Activated naive CD8-positive, alpha-beta T cell treated with anti-CD3 and anti-CD28 coated beads for 36 hours (primary cell): ENCODE results near the gene ARID5B. TPM values are rescaled to one million over a fixed set of nuclear protein-coding genes. Genes with fewer than 3 reads are reported as not detected.
"Not testable (repeated sequence)": the region's sequence is repeated elsewhere in the genome, so short reads cannot be mapped to it uniquely, and the experiment has no call there.

Experiments used
- DNase-seq: peaks from one replicate; pipeline ENCODE4 v3.0.0; 2021
- H3K27ac Mint-ChIP-seq: one replicate; pipeline ENCODE4 v1.8.0; 2022; ENCODE audit warnings: mild to moderate bottlenecking, moderate library complexity, mixed read lengths
- H3K27me3 Mint-ChIP-seq: one replicate; pipeline ENCODE4 v1.8.0; 2022; ENCODE audit warnings: mild to moderate bottlenecking, mixed read lengths
- H3K36me3 Mint-ChIP-seq: one replicate; pipeline ENCODE4 v1.8.0; 2021; ENCODE audit warnings: mild to moderate bottlenecking, mixed read lengths
- H3K4me1 Mint-ChIP-seq: one replicate; pipeline ENCODE4 v1.8.0; 2021; ENCODE audit warnings: mixed read lengths
- H3K4me3 Mint-ChIP-seq: one replicate; pipeline ENCODE4 v1.8.0; 2022; ENCODE audit warnings: mild to moderate bottlenecking, moderate library complexity, mixed read lengths
- H3K9me3 Mint-ChIP-seq: one replicate; pipeline ENCODE4 v1.8.0; 2022; ENCODE audit warnings: mixed read lengths
- total RNA-seq, 2 experiments: library from RNA; stranded (reverse); gene quantifications; one replicate each; pipeline ENCODE4 v1.2.3, GENCODE V29; 2021

The ARID5B gene
- 10 to 100 TPM; 16.5 to 17.1 TPM for total RNA-seq

- H3K27me3 Mint-ChIP-seq, result no peaks in the 10 kb centered on the region
- peaks cover 46% of the 10 kb centered on the region for H3K4me1 Mint-ChIP-seq
- peaks cover 22% of the 10 kb centered on the region for H3K36me3 Mint-ChIP-seq
- H3K4me3 Mint-ChIP-seq, result peak within 1 kb of the TSS; percentile 95
- DNase-seq, result peak; percentile 38
- peak within 1 kb of the TSS; percentile 99 for H3K27ac Mint-ChIP-seq
- H3K9me3 Mint-ChIP-seq, result no peaks in the 10 kb centered on the region
Measured at GRCh38 chr10:61900829-61901792, at the start of gene ARID5B. TSS of gene ARID5B (plus strand) at chr10:61901699. CDS start at chr10:61901710, 11 bp downstream.

GRCh38 chr10:61852261-61852660 lies 49.2 kb upstream of the ARID5B start:
- no peaks in the 10 kb centered on the region for H3K9me3 Mint-ChIP-seq
- no peak overlapping the region for H3K27ac Mint-ChIP-seq
- H3K4me3 Mint-ChIP-seq, result no peak overlapping the region
- H3K27me3 Mint-ChIP-seq, result no peaks in the 10 kb centered on the region
- no peaks in the 10 kb centered on the region for H3K36me3 Mint-ChIP-seq
- peaks cover under 1% of the 10 kb centered on the region for H3K4me1 Mint-ChIP-seq
- DNase-seq, result no peak

- DNase-seq, result no peak
- Mint-ChIP-seq H3K36me3 (no peaks in the 10 kb centered on the region), H3K9me3 (no peaks in the 10 kb centered on the region), H3K27me3 (no peaks in the 10 kb centered on the region), H3K4me3 (no peak overlapping the region), H3K4me1 (no peaks in the 10 kb centered on the region), H3K27ac (no peak overlapping the region)
Measured at GRCh38 chr10:61855771-61856170, 45.7 kb upstream of the ARID5B start.

- no peak overlapping the region for H3K4me3 Mint-ChIP-seq
- no peak for DNase-seq
- H3K9me3 Mint-ChIP-seq, result no peaks in the 10 kb centered on the region
- no peaks in the 10 kb centered on the region for H3K4me1 Mint-ChIP-seq
- no peaks in the 10 kb centered on the region for H3K36me3 Mint-ChIP-seq
- no peaks in the 10 kb centered on the region for H3K27me3 Mint-ChIP-seq
- H3K27ac Mint-ChIP-seq, result no peak overlapping the region
Measured at GRCh38 chr10:61857746-61858145, 43.8 kb upstream of the ARID5B start.

- no peak overlapping the region for H3K27ac Mint-ChIP-seq
- no peak for DNase-seq
- no peaks in the 10 kb centered on the region for H3K27me3 Mint-ChIP-seq
- no peaks in the 10 kb centered on the region for H3K4me1 Mint-ChIP-seq
- no peak overlapping the region for H3K4me3 Mint-ChIP-seq
- H3K9me3 Mint-ChIP-seq, result no peaks in the 10 kb centered on the region
- H3K36me3 Mint-ChIP-seq, result no peaks in the 10 kb centered on the region
Measured at GRCh38 chr10:61859786-61860185, 41.7 kb upstream of the ARID5B start.

GRCh38 chr10:61860964-61861758 lies 40.3 kb upstream of the ARID5B start:
- no peaks in the 10 kb centered on the region for H3K27me3 Mint-ChIP-seq
- H3K27ac Mint-ChIP-seq, result no peak overlapping the region
- H3K4me3 Mint-ChIP-seq, result no peak overlapping the region
- no peaks in the 10 kb centered on the region for H3K36me3 Mint-ChIP-seq
- no peaks in the 10 kb centered on the region for H3K9me3 Mint-ChIP-seq
- no peak for DNase-seq
- no peaks in the 10 kb centered on the region for H3K4me1 Mint-ChIP-seq

- DNase-seq, result no peak
- Mint-ChIP-seq H3K4me3 (no peak overlapping the region), H3K36me3 (no peaks in the 10 kb centered on the region), H3K4me1 (peaks cover 8% of the 10 kb centered on the region), H3K9me3 (no peaks in the 10 kb centered on the region), H3K27ac (no peak overlapping the region), H3K27me3 (no peaks in the 10 kb centered on the region)
Measured at GRCh38 chr10:61863981-61864380, 37.5 kb upstream of the ARID5B start.

GRCh38 chr10:61866700-61867368 lies 34.7 kb upstream of the ARID5B start:
- H3K4me1 Mint-ChIP-seq, result peaks cover 11% of the 10 kb centered on the region
- no peaks in the 10 kb centered on the region for H3K9me3 Mint-ChIP-seq
- H3K4me3 Mint-ChIP-seq, result no peak overlapping the region
- H3K27ac Mint-ChIP-seq, result peak overlapping the region; percentile 75
- H3K36me3 Mint-ChIP-seq, result no peaks in the 10 kb centered on the region
- no peaks in the 10 kb centered on the region for H3K27me3 Mint-ChIP-seq
- no peak for DNase-seq

- H3K4me1 Mint-ChIP-seq, result peaks cover 11% of the 10 kb centered on the region
- not testable (repeated sequence) for H3K27me3 Mint-ChIP-seq, H3K36me3 Mint-ChIP-seq, H3K9me3 Mint-ChIP-seq
- DNase-seq, result peak; percentile 14
- H3K4me3 Mint-ChIP-seq, result peak overlapping the region; percentile 32
- H3K27ac Mint-ChIP-seq, result peak overlapping the region; percentile 75
Measured at GRCh38 chr10:61867374-61867773, 34.1 kb upstream of the ARID5B start.

GRCh38 chr10:61867817-61868216 lies 33.7 kb upstream of the ARID5B start:
- not testable (repeated sequence) for H3K36me3 Mint-ChIP-seq, H3K27me3 Mint-ChIP-seq, H3K9me3 Mint-ChIP-seq
- Mint-ChIP-seq H3K4me3 (peak overlapping the region; percentile 37), H3K27ac (peak overlapping the region; percentile 12), H3K4me1 (peaks cover 11% of the 10 kb centered on the region)
- peak; percentile 73 for DNase-seq

- Mint-ChIP-seq H3K4me1 (peaks cover 11% of the 10 kb centered on the region), H3K4me3 (no peak overlapping the region), H3K9me3 (no peaks in the 10 kb centered on the region), H3K27ac (no peak overlapping the region), H3K36me3 (no peaks in the 10 kb centered on the region), H3K27me3 (peaks cover 7% of the 10 kb centered on the region)
- no peak for DNase-seq
Measured at GRCh38 chr10:61869041-61869675, 32.3 kb upstream of the ARID5B start.

- no peak overlapping the region for H3K27ac Mint-ChIP-seq
- peaks cover 12% of the 10 kb centered on the region for H3K27me3 Mint-ChIP-seq
- peaks cover 11% of the 10 kb centered on the region for H3K4me1 Mint-ChIP-seq
- H3K4me3 Mint-ChIP-seq, result no peak overlapping the region
- H3K36me3 Mint-ChIP-seq, result no peaks in the 10 kb centered on the region
- H3K9me3 Mint-ChIP-seq, result peaks cover under 1% of the 10 kb centered on the region
- DNase-seq, result no peak
Measured at GRCh38 chr10:61869774-61870525, 31.5 kb upstream of the ARID5B start.

- Mint-ChIP-seq H3K27ac (no peak overlapping the region), H3K4me1 (peaks cover 11% of the 10 kb centered on the region), H3K4me3 (no peak overlapping the region), H3K9me3 (peaks cover 3% of the 10 kb centered on the region), H3K36me3 (no peaks in the 10 kb centered on the region), H3K27me3 (peaks cover 17% of the 10 kb centered on the region)
- DNase-seq, result no peak
Measured at GRCh38 chr10:61870526-61870895, 31.0 kb upstream of the ARID5B start.

- H3K9me3 Mint-ChIP-seq, result peaks cover 3% of the 10 kb centered on the region
- no peaks in the 10 kb centered on the region for H3K36me3 Mint-ChIP-seq
- H3K4me3 Mint-ChIP-seq, result no peak overlapping the region
- peaks cover 17% of the 10 kb centered on the region for H3K27me3 Mint-ChIP-seq
- no peak overlapping the region for H3K27ac Mint-ChIP-seq
- H3K4me1 Mint-ChIP-seq, result peaks cover 11% of the 10 kb centered on the region
- no peak for DNase-seq
Measured at GRCh38 chr10:61871487-61871886, 30.0 kb upstream of the ARID5B start.
